Activated CD4-positive, alpha-beta T cell treated with anti-CD3 and anti-CD28 coated beads, Interleukin-2, Interleukin-6, amounts not matched to agents 100 ng/mL and 50 ng/mL, durations not matched to agents 16 hours and 8 hours (primary cell): ENCODE measurements around the gene GIMAP1.

Experiments
- DNase-seq: peaks from one replicate; pipeline ENCODE4 v3.0.0-alpha.2; 2020

GIMAP1 gene

GRCh38 chr7:150722431-150722931 lies 6.1 kb downstream of the GIMAP1 start:
- DNase-seq, result no peak

- DNase-seq, result no peak
Measured at GRCh38 chr7:150723467-150723866, 7.1 kb downstream of the GIMAP1 start.

DNA sequence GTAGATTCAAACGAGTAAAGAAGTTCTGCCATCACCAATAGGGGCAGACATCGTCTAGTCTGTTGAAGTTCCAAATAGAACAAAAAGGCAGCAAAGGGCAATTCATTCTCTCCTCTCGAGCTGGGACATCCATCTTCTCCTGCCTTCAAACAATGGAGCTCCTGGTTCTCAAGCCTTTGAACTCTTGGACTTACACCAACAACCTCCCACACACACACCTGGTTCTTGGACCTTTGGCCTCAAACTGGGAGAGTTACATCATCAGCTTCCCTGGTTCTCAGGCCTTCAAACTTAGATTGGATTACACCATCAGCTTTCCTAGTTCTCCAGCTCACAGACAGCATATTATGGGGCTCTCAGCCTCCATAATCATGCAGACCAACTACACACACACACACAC lies 11.0 kb downstream of the GIMAP1 start:
- DNase-seq, result no peak

DNA sequence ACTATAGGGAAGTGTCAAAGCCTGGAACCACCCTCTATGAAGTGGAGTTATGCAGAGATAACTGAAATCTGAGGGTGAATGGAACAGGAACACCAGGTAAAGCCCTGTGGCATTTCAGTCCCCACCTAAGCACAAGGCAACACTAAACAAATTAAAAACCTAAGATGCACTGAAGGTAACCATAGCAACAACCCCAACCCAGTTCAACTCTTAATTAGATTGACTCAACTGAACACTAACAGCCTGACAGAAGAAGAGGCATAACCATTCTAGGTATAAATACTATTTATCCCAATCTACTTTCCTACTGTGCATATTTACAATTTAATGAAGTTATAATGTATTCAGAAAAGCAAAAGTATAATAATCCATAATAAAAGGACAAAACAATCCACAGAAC lies 11.6 kb downstream of the GIMAP1 start:
- DNase-seq, result no peak

DNA sequence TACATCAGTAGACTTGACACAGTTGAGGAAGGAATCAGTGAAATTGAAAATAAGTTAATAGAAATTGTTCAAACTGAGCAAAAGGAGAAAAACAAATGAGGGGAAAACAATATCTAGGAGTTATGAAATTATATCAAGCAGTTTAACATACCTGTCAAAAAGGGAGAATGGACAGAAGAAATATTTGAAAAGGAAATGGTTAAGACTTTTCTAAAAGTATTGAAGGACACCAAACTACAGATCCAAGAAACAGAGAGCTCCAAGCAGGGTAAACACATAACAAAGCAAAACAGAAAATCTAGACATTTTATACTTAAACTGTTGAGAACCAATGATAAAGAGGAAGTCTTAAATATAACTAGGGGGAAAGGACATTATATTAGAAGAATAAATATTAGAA lies 12.2 kb downstream of the GIMAP1 start:
- no peak for DNase-seq

DNA sequence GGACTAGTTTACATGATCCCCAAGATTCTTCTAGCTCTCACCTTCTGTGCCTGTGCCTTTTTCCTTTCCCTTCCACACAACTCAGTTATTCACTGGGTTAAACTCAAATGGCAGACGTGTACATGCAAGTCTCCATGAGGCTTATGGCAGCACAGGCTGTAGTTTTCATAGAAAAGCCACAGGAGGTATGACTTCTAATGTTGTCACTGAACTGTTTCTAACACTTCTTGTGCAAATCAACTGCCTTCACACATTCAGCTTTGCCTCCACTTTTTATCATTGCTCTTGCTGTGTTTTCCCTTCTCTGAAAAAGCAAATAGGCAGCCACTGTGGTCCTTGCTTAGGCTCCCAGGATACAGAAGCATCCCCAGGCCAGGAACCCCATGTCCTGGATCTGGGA lies 15.5 kb downstream of the GIMAP1 start:
- peak; percentile 52 for DNase-seq

DNA sequence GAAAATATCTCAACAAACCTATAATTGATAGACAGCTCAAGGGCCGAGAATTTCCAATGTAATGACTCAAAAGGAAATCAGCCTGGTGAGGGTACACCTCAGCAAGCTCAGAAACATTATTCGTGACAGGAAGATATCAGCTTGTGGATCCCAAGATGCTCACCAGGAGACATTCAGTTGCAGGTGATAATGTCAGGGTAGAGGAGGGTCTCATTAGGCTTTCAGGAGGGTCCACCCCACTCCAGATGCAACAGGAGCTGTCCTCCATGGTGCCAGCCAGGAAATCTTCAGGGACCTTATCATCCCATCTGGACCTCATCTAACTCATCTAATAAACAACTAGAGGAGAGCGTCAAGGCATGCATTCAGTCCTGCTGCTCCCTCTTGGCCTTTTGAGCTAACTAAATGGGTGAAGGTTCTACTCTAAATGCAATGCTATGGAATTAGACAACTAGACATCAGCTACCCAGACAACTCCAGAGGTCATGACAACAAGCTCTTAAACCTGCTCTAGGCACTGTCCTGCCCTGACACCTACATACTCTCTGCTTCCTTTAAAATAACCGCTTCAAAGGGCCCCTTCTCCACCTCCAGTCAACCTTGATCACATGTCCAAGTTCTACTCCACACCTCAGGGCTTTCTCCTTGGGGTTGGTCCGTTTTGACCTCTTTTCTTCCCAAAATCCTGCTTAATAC lies 16.5 kb downstream of the GIMAP1 start:
- peak; percentile 52 for DNase-seq

DNA sequence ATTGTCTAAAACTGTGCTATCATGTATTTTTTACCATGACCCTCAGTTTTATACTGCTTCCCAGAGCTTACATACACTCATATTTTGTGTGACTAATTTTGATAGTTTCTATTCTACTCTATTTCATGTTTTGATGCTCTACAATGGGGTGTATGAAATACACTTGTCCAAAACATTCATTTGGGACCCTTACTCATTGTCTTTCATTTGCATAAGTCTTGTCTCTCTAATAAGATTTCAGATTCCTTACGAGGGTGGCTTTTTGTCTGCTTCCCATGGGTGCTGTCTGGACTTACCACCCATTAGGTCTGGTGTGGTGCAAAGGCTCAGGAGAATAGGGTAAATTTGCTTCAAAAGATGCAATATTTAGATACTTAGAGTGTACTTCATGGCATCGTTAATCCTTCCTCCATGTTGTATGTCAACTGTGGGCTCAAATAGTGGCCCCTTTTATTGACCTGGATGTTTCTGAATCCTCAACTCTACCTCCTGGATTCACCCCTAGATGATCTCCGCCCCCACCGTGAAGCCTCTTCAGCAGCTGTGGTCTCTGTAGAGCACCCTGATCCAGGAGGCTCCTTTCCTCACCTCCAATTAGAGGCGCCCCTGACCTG lies 17.2 kb downstream of the GIMAP1 start:
- DNase-seq, result peak; percentile 60

DNA sequence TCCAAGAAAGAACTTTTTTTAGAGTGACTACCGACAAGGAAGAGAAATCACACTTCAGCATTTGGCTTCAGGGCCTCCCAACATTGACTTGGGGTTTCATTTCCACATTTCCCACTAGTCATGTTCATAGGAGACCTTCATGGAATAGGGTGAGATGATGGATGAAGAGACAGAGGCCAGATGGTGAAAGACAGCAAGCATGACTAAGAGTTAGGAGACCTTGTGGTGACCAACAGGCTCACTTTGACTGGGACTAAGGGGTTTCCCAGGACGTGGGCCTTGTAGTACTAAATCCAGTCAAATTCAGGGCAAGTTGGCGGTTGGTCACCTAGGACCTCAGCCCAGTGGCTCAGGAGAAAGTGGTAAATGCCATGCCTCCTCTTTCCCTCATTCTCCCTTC lies 17.8 kb downstream of the GIMAP1 start:
- DNase-seq, result peak; percentile 71

DNA sequence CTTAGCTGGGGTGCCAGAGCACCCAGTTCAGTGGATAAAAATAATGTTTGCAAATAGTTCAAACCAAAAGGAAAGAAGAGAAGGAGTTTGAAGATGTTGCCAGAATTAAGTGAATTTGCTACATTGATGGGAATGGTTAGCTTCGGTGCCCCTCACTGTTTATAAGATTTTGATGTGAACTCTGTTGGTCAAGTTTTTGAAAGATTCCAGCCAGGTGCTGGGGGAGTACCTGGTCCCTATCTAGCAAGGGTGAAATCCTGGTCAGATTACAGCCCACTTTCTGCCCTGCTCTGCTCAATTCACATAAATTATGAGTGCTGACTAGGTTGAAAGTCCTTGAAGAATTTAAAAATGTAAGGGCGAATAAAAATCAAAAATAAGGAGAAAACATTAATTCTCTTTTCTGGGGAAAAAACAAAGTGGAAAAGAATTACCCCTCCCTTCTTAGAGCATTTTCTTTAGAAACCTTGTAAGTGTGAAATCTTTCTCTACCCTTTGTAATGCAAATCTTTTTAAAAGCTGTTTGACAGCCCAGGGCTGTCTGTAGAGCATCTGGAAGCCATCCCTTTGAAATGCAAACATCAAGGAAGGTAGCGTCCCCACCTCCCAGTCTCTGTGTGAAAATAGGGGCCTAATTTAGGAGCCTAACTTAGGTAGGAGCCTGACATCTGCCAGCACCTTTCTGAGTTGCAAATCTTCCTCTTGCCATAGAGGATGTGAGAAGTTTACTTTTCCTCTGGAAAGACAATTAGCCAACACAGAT lies 19.4 kb downstream of the GIMAP1 start:
- DNase-seq, result no peak

GRCh38 chr7:150736864-150737263 lies 20.5 kb downstream of the GIMAP1 start:
- DNase-seq, result no peak

DNA sequence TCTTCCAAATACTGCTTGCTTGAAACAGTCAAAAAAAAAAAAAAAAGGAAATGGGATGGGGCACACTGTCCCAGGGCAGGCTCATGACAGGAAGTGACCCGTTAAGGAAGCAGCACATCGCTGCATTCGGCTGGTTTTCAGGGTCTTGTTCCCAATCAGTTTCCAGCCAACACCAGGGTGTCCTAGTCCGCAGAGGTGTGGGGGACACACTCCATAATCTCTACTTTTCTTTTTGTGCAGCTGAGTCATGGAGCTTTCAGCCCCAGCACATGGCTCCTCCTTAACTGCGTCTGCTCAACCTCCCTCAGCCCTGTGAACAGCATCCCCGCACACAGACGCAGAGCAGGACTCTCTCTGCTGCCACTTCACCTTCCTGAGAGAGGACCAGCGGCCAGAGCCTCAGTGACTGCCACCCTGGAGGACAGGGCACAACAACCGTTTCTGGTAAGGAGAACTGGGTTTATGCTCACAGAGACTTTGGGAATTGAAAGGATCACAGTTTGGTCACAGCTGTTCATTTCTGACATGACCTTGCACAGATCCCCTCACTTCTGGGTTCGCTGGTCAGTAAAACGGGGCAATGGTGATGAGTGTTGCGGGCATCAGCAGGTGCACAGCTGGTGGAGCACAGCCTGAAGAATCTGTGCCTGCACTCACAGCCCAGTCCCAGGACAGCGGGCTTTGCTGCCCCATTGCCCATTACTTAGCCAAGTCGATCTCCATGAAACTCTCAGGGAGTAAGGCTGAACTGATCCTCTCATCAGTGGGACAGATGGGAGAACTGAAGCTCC lies 21.0 kb downstream of the GIMAP1 start, which contains the start of gene GIMAP5:
Gene GIMAP5, plus strand, starts transcription at position 154 of the 791 bp plus-strand sequence. CDS start 3,467 bp downstream, outside the sequence.
- DNase-seq, result peak; percentile 66

DNA sequence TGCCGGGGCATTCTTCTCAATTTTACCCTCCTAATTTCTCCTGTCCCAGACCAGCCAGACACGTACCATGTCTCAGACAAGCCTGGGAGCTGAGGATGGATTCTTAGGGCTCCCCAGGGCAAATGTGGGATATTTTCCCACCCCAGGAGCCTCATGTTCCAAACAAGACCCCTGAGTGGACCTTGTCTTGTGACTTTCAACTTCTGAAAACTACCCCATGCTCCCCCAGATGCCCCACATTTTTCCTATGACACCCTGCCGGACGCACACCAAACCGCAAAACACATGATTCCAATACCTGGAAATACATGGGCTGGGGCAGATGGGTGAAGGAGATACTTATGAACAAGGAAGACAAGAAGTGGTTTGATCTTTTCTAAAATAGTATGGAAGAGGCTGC lies 21.7 kb downstream of the GIMAP1 start:
- peak; percentile 54 for DNase-seq

DNA sequence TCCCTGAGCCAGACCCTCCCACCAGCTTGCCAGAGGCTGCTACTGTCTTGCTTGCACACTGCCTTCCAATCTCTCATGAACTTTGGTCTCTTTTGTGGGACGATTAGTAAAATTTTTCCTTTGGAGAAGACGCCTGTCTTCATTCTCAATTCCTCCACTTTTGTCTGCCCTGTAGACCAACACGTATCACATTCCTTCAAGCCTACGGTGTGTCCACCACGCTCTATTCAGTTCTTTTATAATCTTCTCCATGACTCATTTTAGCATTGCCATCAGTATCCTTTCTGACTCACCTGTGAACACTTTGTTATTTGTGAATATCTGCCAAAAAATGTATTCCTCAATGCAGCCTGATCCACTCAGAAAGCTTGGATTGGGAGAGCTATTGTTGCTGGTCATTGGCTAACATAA lies 22.2 kb downstream of the GIMAP1 start:
- peak; percentile 63 for DNase-seq

DNA sequence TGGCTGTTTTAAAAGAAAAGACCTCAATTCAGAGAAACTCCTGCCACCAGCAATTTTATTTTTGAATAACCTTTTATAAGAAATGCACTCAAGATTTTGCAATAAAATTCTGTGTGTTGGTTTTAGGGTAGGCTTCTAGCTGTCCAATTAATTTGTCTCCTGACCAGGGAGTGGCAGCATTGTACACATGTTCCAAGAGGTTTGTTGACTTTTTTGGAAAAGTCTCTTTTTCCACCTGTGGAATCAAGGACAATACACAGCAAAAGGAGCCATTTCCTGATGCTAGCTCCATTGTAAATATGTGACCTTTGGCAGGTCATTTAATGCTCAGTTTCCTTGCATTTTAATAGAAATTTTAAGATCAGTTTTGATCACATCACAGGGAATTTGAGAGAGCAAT lies 22.6 kb downstream of the GIMAP1 start:
- DNase-seq, result no peak

DNA sequence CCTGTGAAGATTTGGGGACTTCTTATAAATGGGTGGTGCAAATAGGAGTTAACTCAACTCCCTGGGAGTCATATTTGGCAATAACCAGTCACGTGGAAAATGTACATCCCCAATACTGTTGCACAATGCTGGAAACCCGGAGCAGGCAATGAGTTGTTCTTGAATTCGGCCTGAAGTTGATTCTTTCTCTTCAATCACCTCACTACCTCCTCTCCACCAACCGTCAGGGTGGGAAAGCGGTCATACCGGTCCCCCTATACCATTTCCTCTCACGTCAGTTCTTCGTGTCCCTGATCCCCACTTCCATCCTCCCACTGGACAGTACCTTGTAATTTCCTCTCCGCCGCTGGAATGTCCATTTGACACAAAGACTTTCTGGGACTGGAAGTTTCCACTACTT lies 23.6 kb downstream of the GIMAP1 start:
- peak; percentile 50 for DNase-seq

DNA sequence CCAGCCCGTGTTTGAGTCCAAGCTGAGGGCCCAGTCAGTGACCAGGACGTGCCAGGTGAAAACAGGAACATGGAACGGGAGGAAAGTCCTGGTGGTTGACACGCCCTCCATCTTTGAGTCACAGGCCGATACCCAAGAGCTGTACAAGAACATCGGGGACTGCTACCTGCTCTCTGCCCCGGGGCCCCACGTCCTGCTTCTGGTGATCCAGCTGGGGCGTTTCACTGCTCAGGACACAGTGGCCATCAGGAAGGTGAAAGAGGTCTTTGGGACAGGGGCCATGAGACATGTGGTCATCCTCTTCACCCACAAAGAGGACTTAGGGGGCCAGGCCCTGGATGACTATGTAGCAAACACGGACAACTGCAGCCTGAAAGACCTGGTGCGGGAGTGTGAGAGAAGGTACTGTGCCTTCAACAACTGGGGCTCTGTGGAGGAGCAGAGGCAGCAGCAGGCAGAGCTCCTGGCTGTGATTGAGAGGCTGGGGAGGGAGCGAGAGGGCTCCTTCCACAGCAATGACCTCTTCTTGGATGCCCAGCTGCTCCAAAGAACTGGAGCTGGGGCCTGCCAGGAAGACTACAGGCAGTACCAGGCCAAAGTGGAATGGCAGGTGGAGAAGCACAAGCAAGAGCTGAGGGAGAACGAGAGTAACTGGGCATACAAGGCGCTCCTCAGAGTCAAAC lies 26.0 kb downstream of the GIMAP1 start:
- DNase-seq, result peak; percentile 35

- DNase-seq, result no peak
Measured at GRCh38 chr7:150744041-150744656, 27.7 kb downstream of the GIMAP1 start.

GRCh38 chr7:150745086-150745485 lies 28.7 kb downstream of the GIMAP1 start:
- DNase-seq, result no peak

GRCh38 chr7:150745876-150746275 lies 29.5 kb downstream of the GIMAP1 start:
- no peak for DNase-seq

- no peak for DNase-seq
Measured at GRCh38 chr7:150746921-150747320, 30.5 kb downstream of the GIMAP1 start.

GRCh38 chr7:150748376-150748775 lies 32.0 kb downstream of the GIMAP1 start:
- no peak for DNase-seq
